H1 (cell line): ENCODE measurements around the gene KIDINS220. TPM values are rescaled to one million over a fixed set of nuclear protein-coding genes. Genes with fewer than 3 reads are reported as not detected.

ENCODE experiments used
- BCL11A ChIP-seq, 2 experiments: IDR thresholded peaks; one replicate each; pipeline ENCODE4 v1.6.1; 2011; ENCODE audit warnings: low read depth in 2 of 2, low read length in 2 of 2, mild to moderate bottlenecking in 2 of 2
- CBX5 ChIP-seq: fragments of 300-800, 300-1000 bp; sonication (generic); IDR thresholded peaks from 2 replicates; pipeline ENCODE4 v1.7.1; 2016; ENCODE audit warnings: antibody characterized with exemption, low read length, low read depth
- CBX8 ChIP-seq: fragments of 300-800, 300-1000 bp; sonication (generic); IDR thresholded peaks from 2 replicates; pipeline ENCODE4 v1.7.1; 2016; ENCODE audit warnings: low read depth, low read length, borderline replicate concordance
- CREB1 ChIP-seq: IDR thresholded peaks from 2 replicates; pipeline ENCODE4 v1.6.1; 2012; ENCODE audit warnings: inconsistent platforms
- EP300 ChIP-seq, 2 experiments: IDR thresholded peaks; 1 replicate in 1 of 2; 2 replicates in 1 of 2; pipeline ENCODE4 v1.6.1; 2011 to 2012; ENCODE audit warnings: low read depth in 2 of 2, low read length in 2 of 2, mild to moderate bottlenecking in 2 of 2, borderline replicate concordance in 1 of 2, inconsistent platforms in 1 of 2, moderate library complexity in 1 of 2
- EZH2 ChIP-seq: fragments of 200-600 bp; sonication (generic); IDR thresholded peaks from 2 replicates; pipeline ENCODE4 v1.7.1; 2012; ENCODE audit warnings: low read depth, mild to moderate bottlenecking, moderate library complexity, low read length, inconsistent platforms; ENCODE audit not compliant: severe bottlenecking
- FOSL1 ChIP-seq: IDR thresholded peaks from 2 replicates; pipeline ENCODE4 v1.6.1; 2011; ENCODE audit warnings: mild to moderate bottlenecking, low read depth, low read length, moderate library complexity; ENCODE audit not compliant: insufficient read depth
- KDM4A ChIP-seq: IDR thresholded peaks from one replicate; pipeline ENCODE4 v1.7.1; 2012; ENCODE audit warnings: low read depth, mild to moderate bottlenecking, moderate library complexity, low read length, inconsistent platforms; ENCODE audit not compliant: severe bottlenecking
- MAFK ChIP-seq: IDR thresholded peaks from 2 replicates; pipeline ENCODE4 v1.6.1; 2012; ENCODE audit warnings: low read depth, mild to moderate bottlenecking, improper control_type of control experiment, low read length
- PHF8 ChIP-seq: fragments of 200-600 bp; sonication (generic); conservative IDR thresholded peaks from 2 replicates; pipeline ENCODE4 v1.7.1; 2012; ENCODE audit warnings: low read depth, mild to moderate bottlenecking, inconsistent platforms, low read length, moderate library complexity
- POLR2A ChIP-seq, 2 experiments: IDR thresholded peaks; 1 replicate in 1 of 2; 2 replicates in 1 of 2; pipeline ENCODE4 v1.6.1; 2011; ENCODE audit warnings: low read depth in 2 of 2, low read length in 2 of 2, mild to moderate bottlenecking in 2 of 2; ENCODE audit errors: control extremely low read depth in 1 of 2
- RBBP5 ChIP-seq: IDR thresholded peaks from 2 replicates; pipeline ENCODE4 v1.7.1; 2012; ENCODE audit warnings: low read depth, mild to moderate bottlenecking, inconsistent platforms, low read length, moderate library complexity, borderline replicate concordance
- RFX5 ChIP-seq: IDR thresholded peaks from 2 replicates; pipeline ENCODE4 v1.6.1; 2011; ENCODE audit warnings: low read depth, low read length, improper control_type of control experiment, borderline replicate concordance
- RNF2 ChIP-seq: fragments of 200-900, 300-1000 bp; sonication (generic); IDR thresholded peaks from 2 replicates; pipeline ENCODE4 v1.7.1; 2016; ENCODE audit warnings: borderline replicate concordance, low read depth, mild to moderate bottlenecking, antibody characterized with exemption, low read length; ENCODE audit not compliant: poor library complexity, severe bottlenecking; ENCODE audit errors: missing control alignments
- SAP30 ChIP-seq: fragments of 300-600 bp; sonication (generic); IDR thresholded peaks from 2 replicates; pipeline ENCODE4 v1.7.1; 2012; ENCODE audit warnings: low read length, moderate library complexity, mild to moderate bottlenecking, inconsistent platforms; ENCODE audit not compliant: insufficient read depth, insufficient replicate concordance
- SIN3A ChIP-seq, 2 experiments: IDR thresholded peaks in 1 of 2; conservative IDR thresholded peaks in 1 of 2; 2 replicates each; pipeline ENCODE4 v1.6.1; 2011 to 2012; ENCODE audit warnings: low read length in 2 of 2, improper control_type of control experiment in 1 of 2, low read depth in 1 of 2, mild to moderate bottlenecking in 1 of 2
- SP2 ChIP-seq: IDR thresholded peaks from 2 replicates; pipeline ENCODE4 v1.6.1; 2012; ENCODE audit warnings: mild to moderate bottlenecking, low read length, inconsistent platforms
- TAF7 ChIP-seq: optimal IDR thresholded peaks from 2 replicates; pipeline ENCODE3; 2011; ENCODE audit warnings: low read depth, mild to moderate bottlenecking, inconsistent platforms, low read length, moderate library complexity, borderline replicate concordance
- TEAD4 ChIP-seq: IDR thresholded peaks from 2 replicates; pipeline ENCODE4 v1.6.1; 2012; ENCODE audit warnings: low read depth, low read length, inconsistent platforms, mixed read lengths
- YY1 ChIP-seq: IDR thresholded peaks from 2 replicates; pipeline ENCODE4 v1.6.1; 2011; ENCODE audit warnings: low read depth, mild to moderate bottlenecking, low read length
- polyA plus RNA-seq, 7 experiments: library from polyadenylated mRNA; depleted of rRNA in 3 of 7; stranded (reverse) in 5 of 7; unstranded in 2 of 7; fragments of >200 nt in 5 of 7; fragments of 200-250 nt in 2 of 7; gene quantifications; 1 replicate in 5 of 7; 2 replicates in 1 of 7; 4 replicates in 1 of 7; pipeline versions ENCODE4 v1.2.1 to v1.2.3, GENCODE V29; 2011 to 2013; ENCODE audit warnings: missing spikeins in 2 of 7, mixed read lengths in 2 of 7
- total RNA-seq: library from RNA; stranded (reverse); fragmentation: NEBNext Ultra II Directional; extraction: Animal tissue kit (Norgen Biotek cat#: 25700); gene quantifications from 2 replicates; pipeline ENCODE4 v1.2.1, GENCODE V29; 2021
- TF ChIP-seq, protein P1 (sequence below): IDR thresholded peaks from 2 replicates; pipeline ENCODE4 v1.6.1; 2012; ENCODE audit warnings: inconsistent platforms
- TF ChIP-seq, protein P2 (sequence below): IDR thresholded peaks from 2 replicates; pipeline ENCODE4 v1.6.1; 2011; ENCODE audit warnings: low read length, improper control_type of control experiment

Gene KIDINS220
- total and polyA plus RNA-seq, 2 of the 8 experiments (the other 6 are each of a cell fraction or from before 2014, with no cell fraction given): 21.2 to 27.1 TPM

DNA sequence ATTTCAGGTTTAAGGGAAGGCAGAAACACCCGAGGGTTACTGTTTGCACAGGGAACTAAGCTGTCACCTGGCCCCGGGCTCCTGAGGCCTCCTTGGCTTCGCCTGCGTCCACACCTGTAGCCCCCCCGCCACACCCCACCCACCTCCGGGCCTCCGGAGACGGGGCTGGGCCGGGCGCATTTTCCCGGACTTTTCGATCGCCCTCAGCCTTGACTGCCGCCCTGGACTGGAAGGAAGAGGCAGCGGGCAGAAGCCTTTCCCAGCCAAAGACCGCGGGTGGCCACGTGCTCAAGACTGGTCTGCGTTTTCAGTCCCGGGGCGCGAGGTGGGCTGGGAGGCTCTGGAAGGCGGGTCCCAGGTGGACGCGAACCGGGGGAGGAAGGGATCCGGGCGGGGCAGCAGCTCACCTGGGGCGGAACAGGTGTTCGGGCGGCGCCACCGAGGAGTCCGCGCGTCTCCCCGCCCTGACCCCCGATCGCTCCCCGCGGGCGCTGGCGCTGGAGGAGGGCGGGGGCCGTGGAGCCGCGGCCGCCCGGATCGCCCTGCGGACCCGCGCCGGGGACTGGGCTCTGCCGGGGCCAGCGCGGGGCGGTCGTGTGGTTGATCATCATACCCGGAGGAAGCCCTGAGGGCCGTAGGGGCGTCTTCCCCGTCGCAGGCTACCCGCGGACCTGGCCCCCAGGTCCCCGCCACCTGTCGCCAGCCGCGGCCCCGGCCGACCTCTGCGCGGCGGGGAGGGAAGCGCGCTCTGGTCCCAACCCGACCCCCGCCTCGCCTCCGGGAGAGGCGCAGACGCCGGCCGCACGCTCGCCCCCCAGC, 152.3 kb downstream of the KIDINS220 start (continued):
- TF ChIP-seq MAFK (no peak), EZH2 (no peak), YY1 (no peak), RFX5 (no peak), CBX8 (no peak), BCL11A (IDR thresholded peaks at IDR 0.05; ENCODE audit: low read depth in 2 of 2, low read length in 2 of 2) (no peak), SP2 (no peak), FOSL1 (no peak), POLR2A (IDR thresholded peaks at IDR 0.05; ENCODE audit: control extremely low read depth in 1 of 2, low read depth in 2 of 2, low read length in 2 of 2) (peak; percentile 58 to 66; a peak in 2 of 3 replicates), TEAD4 (no peak), SIN3A (conservative IDR thresholded peaks at IDR 0.05 in 1 of 2, IDR thresholded peaks at IDR 0.05 in 1 of 2; ENCODE audit: low read depth in 1 of 2, low read length in 2 of 2) (no peak; a peak in 1 of 4 replicates), KDM4A (peak; percentile 92), RNF2 (no peak), CBX5 (no peak), CREB1 (no peak), TAF7 (no peak), RBBP5 (0 out of 2 replicates have a peak, but pooled peaks have one; percentile 45), EP300 (IDR thresholded peaks at IDR 0.05; ENCODE audit: borderline replicate concordance in 1 of 2, low read depth in 2 of 2, low read length in 2 of 2) (no peak), PHF8 (no peak), SAP30 (no peak)
- TF ChIP-seq, protein P1, sequence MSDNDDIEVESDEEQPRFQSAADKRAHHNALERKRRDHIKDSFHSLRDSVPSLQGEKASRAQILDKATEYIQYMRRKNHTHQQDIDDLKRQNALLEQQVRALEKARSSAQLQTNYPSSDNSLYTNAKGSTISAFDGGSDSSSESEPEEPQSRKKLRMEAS: peak; percentile 96
- TF ChIP-seq, protein P2, sequence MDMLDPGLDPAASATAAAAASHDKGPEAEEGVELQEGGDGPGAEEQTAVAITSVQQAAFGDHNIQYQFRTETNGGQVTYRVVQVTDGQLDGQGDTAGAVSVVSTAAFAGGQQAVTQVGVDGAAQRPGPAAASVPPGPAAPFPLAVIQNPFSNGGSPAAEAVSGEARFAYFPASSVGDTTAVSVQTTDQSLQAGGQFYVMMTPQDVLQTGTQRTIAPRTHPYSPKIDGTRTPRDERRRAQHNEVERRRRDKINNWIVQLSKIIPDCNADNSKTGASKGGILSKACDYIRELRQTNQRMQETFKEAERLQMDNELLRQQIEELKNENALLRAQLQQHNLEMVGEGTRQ: peak; percentile 31; the same call in 1 of the 2 replicates
